Vagina (tissue), 2 donors: ENCODE data around the gene SLC9A9.

Experiments
- POLR2AphosphoS5 ChIP-seq, 2 donors: sonication (generic); formaldehyde crosslinking; IDR thresholded peaks; one replicate each; pipeline ENCODE4 v1.9.0; 2017; ENCODE audit warnings: antibody characterized with exemption in 2 of 2, mild to moderate bottlenecking in 2 of 2, low read depth in 1 of 2; ENCODE audit not compliant: insufficient read depth in 1 of 2
- TF ChIP-seq, protein P1 (sequence below), 3 experiments: fragments of 450-650 bp in 2 of 3; fragments of 200-600 bp in 1 of 3; sonication (generic) in 1 of 3; IDR thresholded peaks; one replicate each; pipeline ENCODE4 v1.5.1; 2017 to 2019; ENCODE audit warnings: antibody characterized with exemption in 3 of 3, mild to moderate bottlenecking in 2 of 3, moderate library complexity in 2 of 3

- no peak for TF ChIP-seq POLR2AphosphoS5 (IDR thresholded peaks at IDR 0.05; ENCODE audit: insufficient read depth in 1 of 2, low read depth in 1 of 2)
- TF ChIP-seq, protein P1, sequence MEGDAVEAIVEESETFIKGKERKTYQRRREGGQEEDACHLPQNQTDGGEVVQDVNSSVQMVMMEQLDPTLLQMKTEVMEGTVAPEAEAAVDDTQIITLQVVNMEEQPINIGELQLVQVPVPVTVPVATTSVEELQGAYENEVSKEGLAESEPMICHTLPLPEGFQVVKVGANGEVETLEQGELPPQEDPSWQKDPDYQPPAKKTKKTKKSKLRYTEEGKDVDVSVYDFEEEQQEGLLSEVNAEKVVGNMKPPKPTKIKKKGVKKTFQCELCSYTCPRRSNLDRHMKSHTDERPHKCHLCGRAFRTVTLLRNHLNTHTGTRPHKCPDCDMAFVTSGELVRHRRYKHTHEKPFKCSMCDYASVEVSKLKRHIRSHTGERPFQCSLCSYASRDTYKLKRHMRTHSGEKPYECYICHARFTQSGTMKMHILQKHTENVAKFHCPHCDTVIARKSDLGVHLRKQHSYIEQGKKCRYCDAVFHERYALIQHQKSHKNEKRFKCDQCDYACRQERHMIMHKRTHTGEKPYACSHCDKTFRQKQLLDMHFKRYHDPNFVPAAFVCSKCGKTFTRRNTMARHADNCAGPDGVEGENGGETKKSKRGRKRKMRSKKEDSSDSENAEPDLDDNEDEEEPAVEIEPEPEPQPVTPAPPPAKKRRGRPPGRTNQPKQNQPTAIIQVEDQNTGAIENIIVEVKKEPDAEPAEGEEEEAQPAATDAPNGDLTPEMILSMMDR (IDR thresholded peaks at IDR 0.05) = no peak
Measured at GRCh38 chr3:143217283-143217682, 631.0 kb downstream of the SLC9A9 start.
